PC-3 (cell line): ENCODE measurements around the gene IFIT1. TPM values are rescaled to one million over a fixed set of nuclear protein-coding genes. Genes with fewer than 3 reads are reported as not detected.
"Not testable (repeated sequence)": the region's sequence is repeated elsewhere in the genome, so short reads cannot be mapped to it uniquely, and the experiment has no call there.

Source experiments
- ATAC-seq: fragments of 200-7000 bp; cut with Tn5 transposase; 2 replicates; pipeline ENCODE4 v1.9.1; 2020; ENCODE audit warnings: mild to moderate bottlenecking, moderate library complexity
- BruUV-seq: library from RNA; stranded (reverse); fragments of 400-500 nt; replicated peaks from 2 replicates; lab custom pipeline; 2021; lab: Mats Ljungman, UMichigan
- CTCF ChIA-PET: fragments of 300-600 bp; sonication (Branson Sonifier 250); formaldehyde crosslinking; loops from one replicate; lab custom pipeline; 2022; ENCODE audit warnings: antibody characterized with exemption; lab: Charles Lee
- POLR2A ChIA-PET: fragments of 300-600 bp; sonication (Branson Sonifier 250); formaldehyde crosslinking; loops from one replicate; lab custom pipeline; 2022; ENCODE audit warnings: antibody characterized with exemption; ENCODE audit not compliant: unreplicated experiment; lab: Charles Lee
- DNase-seq: peaks from one replicate; pipeline ENCODE4 v3.0.0-alpha.2; 2015
- H2AFZ ChIP-seq: fragments of 300-600 bp; sonication (generic); 2 replicates; pipeline ENCODE4 v1.6.0; 2016; ENCODE audit warnings: antibody characterized with exemption, low read length
- H3F3A ChIP-seq: fragments of 300-600 bp; sonication (generic); one replicate; pipeline ENCODE4 v1.6.0; 2017; ENCODE audit warnings: antibody characterized with exemption, low read length, control low read depth, mild to moderate bottlenecking; ENCODE audit not compliant: unreplicated experiment
- H3K27ac ChIP-seq: fragments of 300-600 bp; sonication (generic); 2 replicates; pipeline ENCODE4 v1.5.1; 2016; ENCODE audit warnings: mild to moderate bottlenecking, low read length
- H3K27me3 ChIP-seq: fragments of 300-600 bp; sonication (generic); 2 replicates; pipeline ENCODE4 v1.6.1; 2016; ENCODE audit warnings: low read length, mixed read lengths
- H3K36me3 ChIP-seq: fragments of 300-600 bp; sonication (generic); 2 replicates; pipeline ENCODE4 v1.6.1; 2016; ENCODE audit warnings: low read depth, mixed run types, low read length, mixed read lengths
- H3K4me1 ChIP-seq: fragments of 300-600 bp; sonication (generic); 2 replicates; pipeline ENCODE4 v1.5.1; 2016; ENCODE audit warnings: low read length; ENCODE audit not compliant: insufficient read depth
- H3K4me2 ChIP-seq: fragments of 300-600 bp; sonication (generic); 2 replicates; pipeline ENCODE4 v1.6.0; 2016; ENCODE audit warnings: low read length
- H3K4me3 ChIP-seq: fragments of 300-600 bp; sonication (generic); 2 replicates; pipeline ENCODE4 v1.5.1; 2016; ENCODE audit warnings: mild to moderate bottlenecking, low read length, mixed read lengths
- H3K79me2 ChIP-seq: fragments of 300-600 bp; sonication (generic); 2 replicates; pipeline ENCODE4 v1.6.1; 2017; ENCODE audit warnings: low read length, mixed read lengths
- H3K9ac ChIP-seq: fragments of 300-600 bp; sonication (generic); 2 replicates; pipeline ENCODE4 v1.6.0; 2016; ENCODE audit warnings: mild to moderate bottlenecking, low read length
- H3K9me2 ChIP-seq: fragments of 300-600 bp; sonication (generic); replicated peaks from 2 replicates; pipeline ENCODE4 v1.6.1; 2016; ENCODE audit warnings: mixed run types, low read length, mixed read lengths
- H3K9me3 ChIP-seq: fragments of 300-600 bp; sonication (generic); 2 replicates; pipeline ENCODE4 v1.6.1; 2016; ENCODE audit warnings: low read length, mixed read lengths
- H4K20me1 ChIP-seq: fragments of 300-600 bp; sonication (generic); 2 replicates; pipeline ENCODE4 v1.6.1; 2016; ENCODE audit warnings: low read length, mixed read lengths
- CTCF ChIP-seq: fragments of 300-600 bp; sonication (generic); conservative IDR thresholded peaks from 2 replicates; pipeline ENCODE4 v1.5.1; 2017; ENCODE audit warnings: antibody characterized with exemption, low read depth, mild to moderate bottlenecking, low read length
- EZH2 ChIP-seq: fragments of 300-600 bp; sonication (generic); IDR thresholded peaks from one replicate; pipeline ENCODE4 v1.6.1; 2017; ENCODE audit warnings: antibody characterized with exemption, mild to moderate bottlenecking, low read length; ENCODE audit not compliant: unreplicated experiment
- EZH2phosphoT487 ChIP-seq: fragments of 300-600 bp; sonication (generic); IDR thresholded peaks from 2 replicates; pipeline ENCODE4 v1.6.1; 2018; ENCODE audit warnings: mild to moderate bottlenecking, antibody characterized with exemption, low read length, borderline replicate concordance
- intact Hi-C: fragments of 100-400 bp; cut with micrococcal nuclease; formaldehyde crosslinking; loops from 2 replicates; pipeline ENCODE4 v1.9.0; 2023
- total RNA-seq: library from RNA; depleted of rRNA; stranded (reverse); fragments of >200 nt; gene quantifications from 2 replicates; pipeline ENCODE4 v1.2.3, GENCODE V29; 2014

The IFIT1 gene
- total RNA-seq, 1 experiment from 2014 or later: 19.6 TPM

- POLR2A ChIA-PET: no interaction called here
Observed at GRCh38 chr10:89388806-89389205, 3.6 kb upstream of the IFIT1 start.

GRCh38 chr10:89389254-89389653, 3.2 kb upstream of the IFIT1 start:
- DNase-seq (peak; percentile 66), ATAC-seq (peak; percentile 25)
- Histone ChIP-seq H3K4me2 (no peak overlapping the region), H2AFZ (no peak overlapping the region), H4K20me1 (no peaks in the 10 kb centered on the region), H3K9me3 (no peaks in the 10 kb centered on the region), H3K36me3 (no peaks in the 10 kb centered on the region), H3K4me1 (peaks cover 27% of the 10 kb centered on the region), H3K79me2 (peaks cover 17% of the 10 kb centered on the region), H3K27me3 (no peaks in the 10 kb centered on the region), H3K9ac (no peak overlapping the region), H3K9me2 (no peaks in the 10 kb centered on the region), H3K27ac (no peak overlapping the region), H3K4me3 (no peak overlapping the region), H3F3A (peaks cover 3% of the 10 kb centered on the region)
- POLR2A ChIA-PET: no interaction called here
- BruUV-seq: no TSS peak
- CTCF ChIA-PET: interaction anchor here (0.5 to 1.1 kb wide), 5 partner anchors 20 to 1531 kb away, joined by 3 to 5 read pairs (median 5); no protein-coding TSS in a partner anchor
- TF ChIP-seq CTCF (peak; percentile 71), EZH2 (no peak)
- intact Hi-C loops: loop anchor here (1.0 to 5.0 kb wide), 4 partner anchors 20 to 172 kb away; partner anchors contain the start of genes IFIT2 and IFIT3

More at GRCh38 chr10:89388806-89389205, 3.6 kb upstream of the IFIT1 start:
- no peak for TF ChIP-seq CTCF
- TF ChIP-seq EZH2: no peak
- TF ChIP-seq EZH2phosphoT487: no peak
- CTCF ChIA-PET: interaction anchor here (0.6 to 1.1 kb wide), 3 partner anchors 20 to 137 kb away, joined by 3 to 5 read pairs (median 5); no protein-coding TSS in a partner anchor
- H3K36me3 ChIP-seq: no peaks in the 10 kb centered on the region
- H4K20me1 ChIP-seq: no peaks in the 10 kb centered on the region
- peaks cover 24% of the 10 kb centered on the region for H3K4me1 ChIP-seq
- no peak overlapping the region for H3K9ac ChIP-seq
- H3K9me3 ChIP-seq: no peaks in the 10 kb centered on the region
- no peaks in the 10 kb centered on the region for H3K27me3 ChIP-seq
- H3F3A ChIP-seq: peaks cover 3% of the 10 kb centered on the region
- no peak overlapping the region for H3K4me2 ChIP-seq
- H3K79me2 ChIP-seq: peaks cover 12% of the 10 kb centered on the region
- ATAC-seq: no peak
- intact Hi-C loops: loop anchor here (1.0 to 5.0 kb wide), 4 partner anchors 20 to 172 kb away; partner anchors contain the start of genes IFIT2 and IFIT3
- DNase-seq: no peak
- BruUV-seq: no TSS peak
- no peak overlapping the region for H2AFZ ChIP-seq
- no peaks in the 10 kb centered on the region for H3K9me2 ChIP-seq
- H3K27ac ChIP-seq: no peak overlapping the region
- H3K4me3 ChIP-seq: no peak overlapping the region

GRCh38 chr10:89390476-89391225, 1.8 kb upstream of the IFIT1 start:
- CTCF ChIA-PET: no interaction called here
- POLR2A ChIA-PET: no interaction called here
- TF ChIP-seq CTCF (no peak), EZH2 (no peak), EZH2phosphoT487 (no peak)
- no peaks in the 10 kb centered on the region for H4K20me1 ChIP-seq
- no peaks in the 10 kb centered on the region for H3K27me3 ChIP-seq
- no peak overlapping the region for H2AFZ ChIP-seq
- no peaks in the 10 kb centered on the region for H3K9me2 ChIP-seq
- no peaks in the 10 kb centered on the region for H3K9me3 ChIP-seq
- peaks cover 3% of the 10 kb centered on the region for H3F3A ChIP-seq
- H3K4me3 ChIP-seq: no peak overlapping the region
- BruUV-seq: no TSS peak
- H3K9ac ChIP-seq: no peak overlapping the region
- intact Hi-C loops: loop anchor here (10.0 kb wide), 1 partner anchor 356 kb away; no protein-coding TSS in a partner anchor
- H3K79me2 ChIP-seq: peaks cover 24% of the 10 kb centered on the region
- DNase-seq (no peak), ATAC-seq (no peak)
- no peak overlapping the region for H3K4me2 ChIP-seq
- no peaks in the 10 kb centered on the region for H3K36me3 ChIP-seq
- H3K27ac ChIP-seq: no peak overlapping the region
- H3K4me1 ChIP-seq: peaks cover 28% of the 10 kb centered on the region

GRCh38 chr10:89391226-89391576, 1.2 kb upstream of the IFIT1 start:
- H3K4me2 ChIP-seq, POLR2A ChIA-PET, H3K9me3 ChIP-seq, ATAC-seq, H3F3A ChIP-seq, CTCF ChIA-PET, H2AFZ ChIP-seq, H4K20me1 ChIP-seq, H3K36me3 ChIP-seq, H3K27me3 ChIP-seq, H3K9me2 ChIP-seq, H3K27ac ChIP-seq, H3K9ac ChIP-seq, DNase-seq, BruUV-seq, H3K4me3 ChIP-seq: not testable (repeated sequence)
- peaks cover 24% of the 10 kb centered on the region for H3K4me1 ChIP-seq
- intact Hi-C loops: loop anchor here (10.0 kb wide), 1 partner anchor 356 kb away; no protein-coding TSS in a partner anchor
- H3K79me2 ChIP-seq: peaks cover 28% of the 10 kb centered on the region
